Measurements from ENCODE around the gene SMO. TPM values are rescaled to one million over a fixed set of nuclear protein-coding genes. Genes with fewer than 3 reads are reported as not detected.
"Not testable (repeated sequence)": the region's sequence is repeated elsewhere in the genome, so short reads cannot be mapped to it uniquely, and the experiment has no call there.

SMO gene
- total RNA-seq, 4 donors from 2014 or later, result 13.8 to 34.5 (median 18.1) TPM

DNA sequence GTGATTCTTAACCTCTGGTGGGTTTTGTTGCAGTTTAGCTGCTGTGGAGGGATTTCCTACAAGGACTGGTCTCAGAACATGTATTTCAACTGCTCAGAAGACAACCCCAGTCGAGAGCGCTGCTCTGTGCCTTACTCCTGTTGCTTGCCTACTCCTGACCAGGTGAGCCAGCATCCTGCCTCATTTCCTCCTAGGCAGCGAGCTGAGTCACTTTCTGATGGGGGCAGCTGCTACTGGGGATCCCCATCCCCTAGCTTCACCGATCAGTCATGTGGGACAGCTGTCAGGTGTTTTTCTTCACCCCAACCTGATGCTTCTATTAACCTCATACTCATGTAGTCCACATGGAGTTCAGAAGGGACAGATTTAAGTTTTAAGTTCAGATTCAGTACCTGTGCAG is 21.7 kb upstream of the SMO start:
- H3K36me3 ChIP-seq, result no peaks in the 10 kb centered on the region
- TF ChIP-seq POLR2AphosphoS5 (IDR thresholded peaks at IDR 0.05) (no peak), EP300 (IDR thresholded peaks at IDR 0.05) (no peak)
- no peak for DNase-seq (ENCODE audit: low spot score in 2 of 2)
- H3K27me3 ChIP-seq, result no peaks in the 10 kb centered on the region
- H3K4me3 ChIP-seq, result no peak overlapping the region
- H3K27ac ChIP-seq, result no peak overlapping the region
- no peaks in the 10 kb centered on the region for H3K9me3 ChIP-seq
- 87% methylated on average over 4 of the region's 4 CpGs for WGBS
- peaks cover 16% of the 10 kb centered on the region for H3K4me1 ChIP-seq

DNA sequence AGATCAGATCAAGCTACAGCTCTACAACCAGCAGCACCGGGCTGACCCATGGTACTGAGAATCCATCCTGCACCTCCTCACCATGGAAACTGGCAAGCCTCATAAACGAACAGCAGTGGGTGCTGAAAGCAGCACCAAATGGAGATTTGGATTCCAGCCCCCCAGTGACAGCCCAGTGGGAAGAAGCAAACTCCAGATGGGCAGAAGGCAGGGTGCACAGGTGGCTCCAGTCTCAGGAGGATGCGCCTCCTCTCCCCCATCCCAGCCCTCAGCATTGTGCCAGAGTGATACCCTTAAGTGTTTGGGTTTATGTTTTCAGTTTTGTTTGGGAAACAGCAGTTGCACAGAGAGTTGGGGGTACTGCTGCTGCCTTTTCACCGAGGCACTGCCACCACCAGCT is 20.6 kb upstream of the SMO start:
- 85% methylated on average over 4 of the region's 4 CpGs for WGBS
- Histone ChIP-seq H3K4me3 (no peak overlapping the region), H3K4me1 (peaks cover 16% of the 10 kb centered on the region), H3K27me3 (no peaks in the 10 kb centered on the region), H3K9me3 (no peaks in the 10 kb centered on the region), H3K36me3 (no peaks in the 10 kb centered on the region), H3K27ac (no peak overlapping the region)
- TF ChIP-seq, protein P1, sequence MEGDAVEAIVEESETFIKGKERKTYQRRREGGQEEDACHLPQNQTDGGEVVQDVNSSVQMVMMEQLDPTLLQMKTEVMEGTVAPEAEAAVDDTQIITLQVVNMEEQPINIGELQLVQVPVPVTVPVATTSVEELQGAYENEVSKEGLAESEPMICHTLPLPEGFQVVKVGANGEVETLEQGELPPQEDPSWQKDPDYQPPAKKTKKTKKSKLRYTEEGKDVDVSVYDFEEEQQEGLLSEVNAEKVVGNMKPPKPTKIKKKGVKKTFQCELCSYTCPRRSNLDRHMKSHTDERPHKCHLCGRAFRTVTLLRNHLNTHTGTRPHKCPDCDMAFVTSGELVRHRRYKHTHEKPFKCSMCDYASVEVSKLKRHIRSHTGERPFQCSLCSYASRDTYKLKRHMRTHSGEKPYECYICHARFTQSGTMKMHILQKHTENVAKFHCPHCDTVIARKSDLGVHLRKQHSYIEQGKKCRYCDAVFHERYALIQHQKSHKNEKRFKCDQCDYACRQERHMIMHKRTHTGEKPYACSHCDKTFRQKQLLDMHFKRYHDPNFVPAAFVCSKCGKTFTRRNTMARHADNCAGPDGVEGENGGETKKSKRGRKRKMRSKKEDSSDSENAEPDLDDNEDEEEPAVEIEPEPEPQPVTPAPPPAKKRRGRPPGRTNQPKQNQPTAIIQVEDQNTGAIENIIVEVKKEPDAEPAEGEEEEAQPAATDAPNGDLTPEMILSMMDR (IDR thresholded peaks at IDR 0.05), result no peak
- TF ChIP-seq POLR2A (IDR thresholded peaks at IDR 0.05) (no peak), POLR2AphosphoS5 (IDR thresholded peaks at IDR 0.05) (no peak), EP300 (IDR thresholded peaks at IDR 0.05) (no peak)
- DNase-seq (ENCODE audit: low spot score in 2 of 2), result no peak

GRCh38 chr7:129168231-129169021 is 20.0 kb upstream of the SMO start:
- peaks cover 16% of the 10 kb centered on the region for H3K4me1 ChIP-seq
- TF ChIP-seq POLR2AphosphoS5 (IDR thresholded peaks at IDR 0.05) (no peak), POLR2A (IDR thresholded peaks at IDR 0.05) (no peak)
- peak overlapping the region; percentile 44 for H3K4me3 ChIP-seq
- no peaks in the 10 kb centered on the region for H3K27me3 ChIP-seq
- no peaks in the 10 kb centered on the region for H3K9me3 ChIP-seq
- no peak overlapping the region for H3K27ac ChIP-seq
- 22% methylated on average over 17 of the region's 20 CpGs for WGBS
- no peak for DNase-seq (ENCODE audit: low spot score in 2 of 2)
- no peaks in the 10 kb centered on the region for H3K36me3 ChIP-seq

GRCh38 chr7:129169171-129169671 is 19.2 kb upstream of the SMO start:
- 13% methylated on average over 11 of the region's 47 CpGs for WGBS
- H3K36me3 ChIP-seq, result no peaks in the 10 kb centered on the region
- peak overlapping the region; percentile 4 for H3K27ac ChIP-seq
- DNase-seq (ENCODE audit: low spot score in 2 of 2), result no peak
- H3K4me1 ChIP-seq, result peaks cover 16% of the 10 kb centered on the region
- TF ChIP-seq, protein P1 (IDR thresholded peaks at IDR 0.05), result no peak
- H3K9me3 ChIP-seq, result no peaks in the 10 kb centered on the region
- H3K4me3 ChIP-seq, result peak overlapping the region; percentile 44
- no peaks in the 10 kb centered on the region for H3K27me3 ChIP-seq

- H3K27me3 ChIP-seq, result no peaks in the 10 kb centered on the region
- peak overlapping the region; percentile 44 for H3K4me3 ChIP-seq
- no peaks in the 10 kb centered on the region for H3K9me3 ChIP-seq
- peak overlapping the region; percentile 4 for H3K27ac ChIP-seq
- TF ChIP-seq POLR2A (IDR thresholded peaks at IDR 0.05) (no peak), EP300 (IDR thresholded peaks at IDR 0.05) (no peak), POLR2AphosphoS5 (IDR thresholded peaks at IDR 0.05) (no peak)
- TF ChIP-seq, protein P1 (IDR thresholded peaks at IDR 0.05), result no peak
- H3K36me3 ChIP-seq, result no peaks in the 10 kb centered on the region
- peaks cover 16% of the 10 kb centered on the region for H3K4me1 ChIP-seq
- WGBS, result 54% methylated on average over 16 of the region's 16 CpGs
- no peak for DNase-seq (ENCODE audit: low spot score in 2 of 2)
Measured at GRCh38 chr7:129169686-129170440, 18.6 kb upstream of the SMO start.

GRCh38 chr7:129170441-129171021 is 17.9 kb upstream of the SMO start:
- no peaks in the 10 kb centered on the region for H3K27me3 ChIP-seq
- 94% methylated on average over 11 of the region's 11 CpGs for WGBS
- no peak overlapping the region for H3K27ac ChIP-seq

GRCh38 chr7:129173861-129174260 is 14.6 kb upstream of the SMO start:
- 98% methylated on average over 7 of the region's 7 CpGs for WGBS
- not testable (repeated sequence) for DNase-seq (ENCODE audit: low spot score in 2 of 2); H3K4me3 ChIP-seq; H3K4me1 ChIP-seq; H3K36me3 ChIP-seq; H3K27ac ChIP-seq; H3K9me3 ChIP-seq; H3K27me3 ChIP-seq

More at GRCh38 chr7:129170441-129171021, 17.9 kb upstream of the SMO start:
- peaks cover 16% of the 10 kb centered on the region for H3K4me1 ChIP-seq
- H3K9me3 ChIP-seq, result no peaks in the 10 kb centered on the region
- TF ChIP-seq POLR2A (IDR thresholded peaks at IDR 0.05) (no peak), EP300 (IDR thresholded peaks at IDR 0.05) (no peak), POLR2AphosphoS5 (IDR thresholded peaks at IDR 0.05) (no peak)
- TF ChIP-seq, protein P1 (IDR thresholded peaks at IDR 0.05), result no peak
- H3K4me3 ChIP-seq, result no peak overlapping the region
- no peak for DNase-seq (ENCODE audit: low spot score in 2 of 2)
- no peaks in the 10 kb centered on the region for H3K36me3 ChIP-seq
